IPS DF 6.9 (cell line): ENCODE measurements around the gene GUCY2F.

Source experiments
- DNase-seq: peaks from one replicate; pipeline ENCODE4 v3.0.0-alpha.2; 2013; ENCODE audit warnings: low read depth, low spot score
- H3K27ac ChIP-seq: one replicate; pipeline ENCODE4 v1.5.1; 2013; ENCODE audit warnings: low read length, control low read depth
- H3K27me3 ChIP-seq: 2 replicates; pipeline ENCODE4 v1.6.1; 2013; ENCODE audit warnings: mild to moderate bottlenecking, low read length; ENCODE audit not compliant: control insufficient read depth, insufficient read depth
- H3K36me3 ChIP-seq: 2 replicates; pipeline ENCODE4 v1.6.1; 2013; ENCODE audit warnings: low read length; ENCODE audit not compliant: control insufficient read depth, insufficient read depth
- H3K4me1 ChIP-seq: 2 replicates; pipeline ENCODE4 v1.6.1; 2013; ENCODE audit warnings: low read length; ENCODE audit not compliant: control insufficient read depth, insufficient read depth
- H3K4me3 ChIP-seq: 2 replicates; pipeline ENCODE4 v1.5.1; 2013; ENCODE audit warnings: mild to moderate bottlenecking, low read length
- H3K9me3 ChIP-seq: 2 replicates; pipeline ENCODE4 v1.6.1; 2013; ENCODE audit warnings: low read length, inconsistent platforms; ENCODE audit not compliant: control insufficient read depth, insufficient read depth
- WGBS: extraction: QIAGEN DNeasy Blood & Tissue Kit; methylation state at CpG from one replicate; pipeline ENCODE4 v1.1.7; 2013; ENCODE audit warnings: mixed read lengths, missing lambda C conversion rate; ENCODE audit not compliant: insufficient read length, insufficient coverage; 5-methylcytosine and 5-hydroxymethylcytosine counted together

Gene GUCY2F

DNA sequence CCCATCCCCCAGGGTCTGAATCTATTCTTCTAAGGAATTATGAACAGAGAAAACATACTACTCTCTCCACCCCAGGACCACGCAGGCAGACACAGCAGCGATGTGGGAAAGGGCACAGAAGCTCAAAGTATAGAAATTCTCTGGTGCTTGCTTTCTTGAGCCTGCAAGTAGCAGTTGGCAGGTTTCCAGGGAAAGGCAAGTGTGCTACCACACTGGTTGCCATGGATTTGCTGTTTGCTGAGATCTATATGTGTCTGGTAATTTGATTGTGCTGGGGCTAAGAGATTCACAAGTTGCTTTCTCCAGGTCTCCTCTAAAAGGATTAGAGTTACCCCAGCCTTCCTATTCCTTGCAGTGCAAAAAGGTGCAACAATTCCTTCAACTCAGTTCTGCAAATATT is 83.1 kb downstream of the GUCY2F start:
- Histone ChIP-seq H3K4me1 (no peaks in the 10 kb centered on the region), H3K4me3 (no peak overlapping the region), H3K9me3 (no peaks in the 10 kb centered on the region), H3K27me3 (no peaks in the 10 kb centered on the region), H3K36me3 (no peaks in the 10 kb centered on the region), H3K27ac (no peak overlapping the region)
- WGBS, result no CpG with 5 or more reads among the region's 2 CpGs
- no peak for DNase-seq

DNA sequence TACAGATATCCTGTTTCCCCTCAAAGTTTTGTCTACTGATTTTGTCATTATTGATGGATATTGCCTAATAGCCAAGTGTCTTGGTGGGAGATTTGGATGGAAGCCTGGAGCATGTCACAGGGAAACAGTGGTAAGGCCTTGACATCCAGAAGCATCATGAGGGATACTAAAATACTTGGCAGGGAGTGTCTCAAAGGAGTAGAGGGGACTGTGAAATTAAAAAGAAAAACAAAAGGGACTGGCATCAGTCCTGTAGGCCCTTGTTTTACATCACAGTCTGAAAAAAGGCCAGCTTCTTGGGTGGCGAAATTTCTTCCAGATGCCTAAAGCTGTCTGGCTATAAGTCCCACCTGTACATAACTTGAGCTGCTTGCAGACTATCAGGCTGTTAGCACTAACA is 83.8 kb downstream of the GUCY2F start:
- H3K4me1 ChIP-seq, result no peaks in the 10 kb centered on the region
- no peaks in the 10 kb centered on the region for H3K36me3 ChIP-seq
- no peak for DNase-seq
- no peak overlapping the region for H3K27ac ChIP-seq
- no peak overlapping the region for H3K4me3 ChIP-seq
- H3K27me3 ChIP-seq, result no peaks in the 10 kb centered on the region
- WGBS, result no CpG with 5 or more reads among the region's 1 CpG
- H3K9me3 ChIP-seq, result no peaks in the 10 kb centered on the region

DNA sequence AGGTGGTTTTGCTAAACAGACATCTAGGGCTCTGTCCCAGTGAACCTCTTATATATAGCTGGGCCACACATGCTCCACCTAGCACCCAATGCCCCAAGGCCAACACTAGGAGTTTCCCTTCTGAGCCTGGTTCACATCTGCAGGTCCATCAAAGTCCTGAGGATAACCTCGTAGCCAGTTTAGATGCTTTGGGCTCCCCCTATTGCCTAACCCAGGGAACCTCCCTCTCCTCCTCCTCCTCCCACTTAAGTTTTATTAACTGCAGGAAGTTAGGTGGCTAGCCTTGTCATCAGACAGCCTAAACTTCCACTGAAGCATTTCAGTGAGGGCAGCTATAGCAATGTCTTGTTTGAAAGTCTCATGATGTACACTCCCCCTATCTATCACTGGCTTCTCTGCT is 88.0 kb downstream of the GUCY2F start:
- no peak overlapping the region for H3K27ac ChIP-seq
- no peaks in the 10 kb centered on the region for H3K9me3 ChIP-seq
- H3K36me3 ChIP-seq, result no peaks in the 10 kb centered on the region
- no CpG with 5 or more reads among the region's 1 CpG for WGBS
- H3K27me3 ChIP-seq, result no peaks in the 10 kb centered on the region
- no peak for DNase-seq
- H3K4me3 ChIP-seq, result no peak overlapping the region
- H3K4me1 ChIP-seq, result no peaks in the 10 kb centered on the region

DNA sequence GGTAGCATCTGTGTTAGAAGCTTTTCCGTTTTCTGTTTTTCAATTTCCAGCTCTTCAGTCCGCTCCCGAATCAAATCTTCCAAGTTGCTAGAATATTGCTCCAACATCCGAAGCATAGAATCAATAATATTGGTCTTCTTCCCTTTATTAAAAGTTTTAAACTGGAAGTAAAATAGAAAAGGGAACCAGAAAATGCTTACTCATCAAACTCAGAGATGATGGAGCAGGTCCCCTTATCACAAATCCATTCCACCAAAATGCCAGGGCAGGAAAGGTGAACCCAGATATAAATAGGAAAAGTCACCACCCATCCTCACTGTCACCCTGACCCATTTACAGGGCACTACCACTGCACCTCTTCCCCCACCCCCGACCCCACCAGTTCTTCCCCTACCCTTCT is 89.0 kb downstream of the GUCY2F start:
- H3K4me3 ChIP-seq, result no peak overlapping the region
- H3K36me3 ChIP-seq, result no peaks in the 10 kb centered on the region
- WGBS, result no CpG with 5 or more reads among the region's 5 CpGs
- no peaks in the 10 kb centered on the region for H3K9me3 ChIP-seq
- DNase-seq, result no peak
- H3K27me3 ChIP-seq, result no peaks in the 10 kb centered on the region
- no peak overlapping the region for H3K27ac ChIP-seq
- H3K4me1 ChIP-seq, result no peaks in the 10 kb centered on the region

DNA sequence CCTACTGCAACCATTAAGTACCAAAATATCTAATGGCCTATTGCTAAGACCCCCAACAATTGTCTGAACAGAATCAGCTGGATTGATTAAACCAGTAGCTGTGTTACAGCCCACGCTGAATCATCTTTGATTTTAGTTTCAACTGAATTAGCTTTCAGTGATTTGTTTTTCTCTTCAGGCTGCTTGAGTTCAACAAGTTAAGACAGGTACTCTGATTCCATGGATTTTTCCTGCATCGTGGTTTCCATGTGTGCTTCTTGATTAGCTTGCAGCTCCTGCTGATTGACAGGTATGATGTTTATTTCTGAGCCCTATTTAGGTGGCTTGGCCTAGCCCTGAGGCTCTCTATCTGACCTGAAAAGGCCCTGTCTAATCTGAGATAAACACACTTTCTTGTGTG is 91.3 kb downstream of the GUCY2F start:
- Histone ChIP-seq H3K27me3 (no peaks in the 10 kb centered on the region), H3K36me3 (no peaks in the 10 kb centered on the region), H3K4me3 (no peak overlapping the region), H3K9me3 (no peaks in the 10 kb centered on the region), H3K27ac (no peak overlapping the region), H3K4me1 (no peaks in the 10 kb centered on the region)
- no CpG with 5 or more reads among the region's 2 CpGs for WGBS
- DNase-seq, result no peak

DNA sequence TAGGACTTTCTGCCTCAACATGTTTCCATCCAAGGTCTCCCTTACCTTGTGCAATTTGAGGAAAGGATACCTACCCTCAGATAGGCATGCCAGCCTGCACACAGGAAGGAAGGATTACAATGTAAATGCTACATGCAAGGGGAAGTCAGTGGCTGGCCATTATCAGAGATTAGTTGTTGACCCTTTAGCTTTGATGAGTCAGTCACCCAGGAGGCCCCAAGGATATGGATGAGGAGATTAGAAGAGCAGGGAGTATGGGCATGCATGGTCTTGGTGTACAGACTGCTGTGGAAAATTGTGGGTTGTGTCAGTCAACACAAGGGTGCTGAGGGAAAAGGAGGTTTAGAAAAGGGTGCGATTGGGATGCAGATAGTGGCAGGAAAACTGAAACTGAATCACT is 92.0 kb downstream of the GUCY2F start:
- H3K4me3 ChIP-seq, result no peak overlapping the region
- WGBS, result no CpG with 5 or more reads among the region's 1 CpG
- H3K27me3 ChIP-seq, result no peaks in the 10 kb centered on the region
- H3K9me3 ChIP-seq, result no peaks in the 10 kb centered on the region
- DNase-seq, result no peak
- H3K36me3 ChIP-seq, result no peaks in the 10 kb centered on the region
- H3K4me1 ChIP-seq, result no peaks in the 10 kb centered on the region; the same call in 1 of the 2 replicates
- H3K27ac ChIP-seq, result no peak overlapping the region

DNA sequence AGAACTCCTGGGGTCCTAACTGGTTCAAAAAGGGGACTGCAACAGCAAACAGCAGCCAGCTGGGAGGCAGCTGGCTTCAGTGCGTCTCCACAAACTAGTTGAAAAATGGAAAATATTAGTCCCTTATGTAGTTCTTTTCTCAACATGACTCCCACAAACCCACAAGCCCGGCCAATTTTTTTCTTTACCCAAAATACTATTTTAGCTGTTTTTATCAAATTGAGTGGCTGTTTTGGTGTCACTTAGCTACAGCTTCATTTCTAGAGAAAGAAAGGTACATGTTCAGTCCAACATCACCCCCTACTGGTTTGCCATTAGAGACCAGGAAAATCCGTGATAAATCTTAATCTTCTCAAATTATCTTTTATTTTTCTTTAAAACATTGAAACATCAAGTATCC is 97.2 kb downstream of the GUCY2F start:
- Histone ChIP-seq H3K27me3 (no peaks in the 10 kb centered on the region), H3K27ac (no peak overlapping the region), H3K4me1 (no peaks in the 10 kb centered on the region; the same call in 1 of the 2 replicates), H3K9me3 (no peaks in the 10 kb centered on the region), H3K4me3 (no peak overlapping the region), H3K36me3 (no peaks in the 10 kb centered on the region)
- WGBS, result no CpG with 5 or more reads among the region's 3 CpGs
- DNase-seq, result no peak

DNA sequence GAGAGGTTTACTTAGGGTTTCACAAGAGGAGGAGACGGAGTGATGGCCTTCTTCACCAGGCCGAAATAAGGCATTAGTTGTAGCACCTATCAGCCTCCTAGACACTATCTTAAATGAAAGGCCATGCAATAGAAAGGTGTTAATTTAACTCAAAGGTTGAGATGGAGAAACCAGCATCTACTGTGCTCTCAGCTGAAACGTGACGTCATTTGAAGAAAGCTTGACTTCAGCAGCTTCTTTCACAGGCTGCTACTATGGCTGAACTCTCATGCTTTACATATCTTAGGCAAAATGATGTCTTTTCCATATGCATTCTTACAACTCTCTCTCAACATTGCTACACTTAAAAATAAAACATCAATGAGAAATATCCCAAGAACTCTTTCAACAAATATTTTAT is 99.6 kb downstream of the GUCY2F start:
- DNase-seq, result no peak
- Histone ChIP-seq H3K4me1 (no peaks in the 10 kb centered on the region; the same call in 1 of the 2 replicates), H3K27me3 (no peaks in the 10 kb centered on the region), H3K36me3 (no peaks in the 10 kb centered on the region), H3K4me3 (no peak overlapping the region), H3K9me3 (no peaks in the 10 kb centered on the region), H3K27ac (no peak overlapping the region)
- no CpG with 5 or more reads among the region's 4 CpGs for whole genome bisulfite sequencing

DNA sequence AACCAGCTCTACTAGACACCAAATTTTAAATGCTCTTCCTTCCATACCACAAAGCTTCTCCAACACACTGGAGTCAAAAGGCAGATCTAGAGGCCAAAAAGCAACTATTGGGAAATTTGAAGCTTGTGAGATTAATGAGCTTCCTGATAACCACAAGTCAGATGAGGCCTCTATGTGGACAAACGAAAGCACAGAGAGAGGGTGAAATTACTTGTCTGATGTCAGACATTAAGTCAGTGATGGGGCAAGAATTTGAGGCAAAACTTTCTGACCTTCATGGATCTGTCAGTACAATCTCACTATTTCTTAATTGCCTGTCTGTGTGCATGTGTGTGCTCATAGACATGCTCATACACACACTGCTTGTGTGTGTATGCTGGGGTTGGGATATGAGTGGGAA is 103.6 kb downstream of the GUCY2F start:
- no peak overlapping the region for H3K27ac ChIP-seq
- no peak for DNase-seq
- H3K27me3 ChIP-seq, result no peaks in the 10 kb centered on the region
- no peaks in the 10 kb centered on the region for H3K9me3 ChIP-seq
- no peaks in the 10 kb centered on the region for H3K4me1 ChIP-seq
- no CpG with 5 or more reads among the region's 1 CpG for WGBS
- H3K4me3 ChIP-seq, result no peak overlapping the region
- H3K36me3 ChIP-seq, result no peaks in the 10 kb centered on the region

DNA sequence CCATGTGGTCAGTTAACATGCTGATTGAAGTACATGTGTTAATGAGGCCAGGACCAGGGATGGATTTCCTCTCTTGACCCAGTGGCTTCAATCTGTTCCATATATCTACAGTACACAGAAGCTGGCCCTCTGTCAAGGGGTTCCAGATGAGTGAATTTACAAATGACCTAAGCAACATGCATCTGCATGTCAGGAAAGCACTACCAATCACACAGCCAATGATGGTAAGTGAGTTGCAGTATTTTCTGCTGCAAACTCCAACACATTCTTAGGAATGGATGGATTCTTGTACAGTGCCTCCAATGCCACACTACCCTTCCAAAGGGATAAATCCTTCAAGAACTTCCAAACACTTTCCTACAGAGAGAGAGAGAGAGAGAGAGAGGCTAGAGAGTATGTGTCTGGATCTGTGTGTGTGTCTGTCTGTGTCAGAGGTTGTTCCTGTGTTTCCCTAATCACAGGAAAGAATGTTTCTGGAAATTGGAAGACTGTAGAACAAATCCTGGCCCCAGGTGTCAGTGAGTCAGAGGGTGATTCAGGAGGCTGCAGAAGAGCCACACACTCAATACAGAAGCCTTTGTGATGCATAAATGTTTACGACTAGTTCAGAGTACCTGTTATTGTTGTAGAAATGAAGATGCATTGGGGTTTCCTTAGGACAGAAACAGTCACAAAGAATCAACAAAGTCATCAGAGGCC is 107.5 kb downstream of the GUCY2F start:
- H3K36me3 ChIP-seq, result no peaks in the 10 kb centered on the region
- H3K4me3 ChIP-seq, result no peak overlapping the region
- H3K27me3 ChIP-seq, result no peaks in the 10 kb centered on the region
- WGBS, result no CpG with 5 or more reads among the region's 1 CpG
- no peaks in the 10 kb centered on the region for H3K9me3 ChIP-seq
- no peak overlapping the region for H3K27ac ChIP-seq
- DNase-seq, result no peak
- no peaks in the 10 kb centered on the region for H3K4me1 ChIP-seq

DNA sequence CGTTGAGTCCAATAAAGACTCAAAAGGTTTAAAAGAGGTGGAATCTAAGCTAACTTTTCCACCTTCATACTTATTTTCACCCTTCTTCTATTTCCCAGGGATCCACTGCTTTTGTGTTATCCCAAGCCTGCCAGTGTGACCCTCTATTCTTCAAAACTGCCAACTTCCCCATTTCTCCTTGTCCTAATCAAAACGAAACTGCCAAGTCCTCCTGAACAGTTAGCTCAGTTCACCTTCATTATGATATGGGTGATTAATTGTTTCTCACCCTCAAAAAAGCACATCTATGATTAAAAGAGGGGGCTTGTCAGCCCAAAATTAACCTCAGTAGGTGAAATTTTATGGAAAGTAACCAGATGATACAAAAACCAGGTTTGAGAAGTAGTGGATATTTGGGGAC is 108.4 kb downstream of the GUCY2F start:
- no peak for DNase-seq
- no CpG with 5 or more reads among the region's 2 CpGs for WGBS
- Histone ChIP-seq H3K27me3 (no peaks in the 10 kb centered on the region), H3K36me3 (no peaks in the 10 kb centered on the region), H3K4me3 (no peak overlapping the region), H3K27ac (no peak overlapping the region), H3K9me3 (no peaks in the 10 kb centered on the region), H3K4me1 (no peaks in the 10 kb centered on the region)
